ENCODE results near the gene PLPP4. TPM values are rescaled to one million over a fixed set of nuclear protein-coding genes. Genes with fewer than 3 reads are reported as not detected.

PLPP4 gene
- total and polyA plus RNA-seq, 4 donors, result 12.2 to 37.4 (median 32.9) TPM

GRCh38 chr10:120426306-120426705 is 30.7 kb upstream of the PLPP4 start:
- no peaks in the 10 kb centered on the region for H3K9me3 ChIP-seq (ENCODE audit: control insufficient read depth, insufficient read depth, low read length)
- no peaks in the 10 kb centered on the region for H3K4me1 ChIP-seq (ENCODE audit: control insufficient read depth, insufficient read depth, low read length)
- H3K4me3 ChIP-seq (ENCODE audit: low read depth, low read length), result no peak overlapping the region
- DNase-seq (ENCODE audit: low read depth in 4 of 6, low spot score in 6 of 6), result no peak
- 100% methylated on average over 1 of the region's 3 CpGs for WGBS (ENCODE audit: insufficient coverage)
- no peaks in the 10 kb centered on the region for H3K27me3 ChIP-seq (ENCODE audit: control insufficient read depth, insufficient read depth, low read length)
- no peak overlapping the region for H3K27ac ChIP-seq (ENCODE audit: low read depth, low read length)
- no peaks in the 10 kb centered on the region for H3K36me3 ChIP-seq (ENCODE audit: control insufficient read depth, insufficient read depth, low read length)

GRCh38 chr10:120428754-120429153 is 28.3 kb upstream of the PLPP4 start:
- H3K36me3 ChIP-seq (ENCODE audit: control insufficient read depth, insufficient read depth, low read length), result no peaks in the 10 kb centered on the region
- H3K27ac ChIP-seq (ENCODE audit: low read depth, low read length), result no peak overlapping the region
- no peaks in the 10 kb centered on the region for H3K4me1 ChIP-seq (ENCODE audit: control insufficient read depth, insufficient read depth, low read length)
- H3K27me3 ChIP-seq (ENCODE audit: control insufficient read depth, insufficient read depth, low read length), result no peaks in the 10 kb centered on the region
- no peak overlapping the region for H3K4me3 ChIP-seq (ENCODE audit: low read depth, low read length)
- peak in 2 of 6 donors; percentile 22 to 24 for DNase-seq (ENCODE audit: low read depth in 4 of 6, low spot score in 6 of 6)
- 34% methylated on average over 5 of the region's 5 CpGs for WGBS (ENCODE audit: insufficient coverage)
- H3K9me3 ChIP-seq (ENCODE audit: control insufficient read depth, insufficient read depth, low read length), result no peaks in the 10 kb centered on the region

GRCh38 chr10:120429395-120429794 is 27.6 kb upstream of the PLPP4 start:
- Histone ChIP-seq H3K4me1 (ENCODE audit: control insufficient read depth, insufficient read depth, low read length) (no peaks in the 10 kb centered on the region), H3K4me3 (ENCODE audit: low read depth, low read length) (no peak overlapping the region), H3K36me3 (ENCODE audit: control insufficient read depth, insufficient read depth, low read length) (no peaks in the 10 kb centered on the region), H3K27ac (ENCODE audit: low read depth, low read length) (no peak overlapping the region), H3K9me3 (ENCODE audit: control insufficient read depth, insufficient read depth, low read length) (no peaks in the 10 kb centered on the region), H3K27me3 (ENCODE audit: control insufficient read depth, insufficient read depth, low read length) (no peaks in the 10 kb centered on the region)
- peak in 2 of 6 donors; percentile 23 to 46 for DNase-seq (ENCODE audit: low read depth in 4 of 6, low spot score in 6 of 6)
- WGBS (ENCODE audit: insufficient coverage), result 32% methylated on average over 3 of the region's 5 CpGs

GRCh38 chr10:120431251-120431651 is 25.8 kb upstream of the PLPP4 start:
- peak in 2 of 6 donors; percentile 42 to 69 for DNase-seq (ENCODE audit: low read depth in 4 of 6, low spot score in 6 of 6)

GRCh38 chr10:120432209-120432608 is 24.8 kb upstream of the PLPP4 start:
- peak in 1 of 6 donors; percentile 32 for DNase-seq (ENCODE audit: low read depth in 4 of 6, low spot score in 6 of 6)
- 69% methylated on average over 3 of the region's 3 CpGs for WGBS (ENCODE audit: insufficient coverage)
- no peaks in the 10 kb centered on the region for H3K9me3 ChIP-seq (ENCODE audit: control insufficient read depth, insufficient read depth, low read length)
- no peaks in the 10 kb centered on the region for H3K36me3 ChIP-seq (ENCODE audit: control insufficient read depth, insufficient read depth, low read length)
- H3K4me1 ChIP-seq (ENCODE audit: control insufficient read depth, insufficient read depth, low read length), result no peaks in the 10 kb centered on the region
- H3K4me3 ChIP-seq (ENCODE audit: low read depth, low read length), result no peak overlapping the region
- H3K27me3 ChIP-seq (ENCODE audit: control insufficient read depth, insufficient read depth, low read length), result no peaks in the 10 kb centered on the region
- H3K27ac ChIP-seq (ENCODE audit: low read depth, low read length), result no peak overlapping the region

More at GRCh38 chr10:120431251-120431651, 25.8 kb upstream of the PLPP4 start:
- H3K27me3 ChIP-seq (ENCODE audit: control insufficient read depth, insufficient read depth, low read length), result no peaks in the 10 kb centered on the region
- no peak overlapping the region for H3K4me3 ChIP-seq (ENCODE audit: low read depth, low read length)
- H3K9me3 ChIP-seq (ENCODE audit: control insufficient read depth, insufficient read depth, low read length), result no peaks in the 10 kb centered on the region
- 73% methylated on average over 4 of the region's 8 CpGs for WGBS (ENCODE audit: insufficient coverage)
- H3K36me3 ChIP-seq (ENCODE audit: control insufficient read depth, insufficient read depth, low read length), result no peaks in the 10 kb centered on the region
- H3K27ac ChIP-seq (ENCODE audit: low read depth, low read length), result no peak overlapping the region
- H3K4me1 ChIP-seq (ENCODE audit: control insufficient read depth, insufficient read depth, low read length), result no peaks in the 10 kb centered on the region

GRCh38 chr10:120433141-120433540 is 23.9 kb upstream of the PLPP4 start:
- DNase-seq (ENCODE audit: low read depth in 4 of 6, low spot score in 6 of 6), result peak in 1 of 6 donors; percentile 14
- no peak overlapping the region for H3K27ac ChIP-seq (ENCODE audit: low read depth, low read length)
- WGBS (ENCODE audit: insufficient coverage), result 85% methylated on average over 2 of the region's 3 CpGs
- no peaks in the 10 kb centered on the region for H3K4me1 ChIP-seq (ENCODE audit: control insufficient read depth, insufficient read depth, low read length)
- no peak overlapping the region for H3K4me3 ChIP-seq (ENCODE audit: low read depth, low read length)
- H3K9me3 ChIP-seq (ENCODE audit: control insufficient read depth, insufficient read depth, low read length), result no peaks in the 10 kb centered on the region
- H3K27me3 ChIP-seq (ENCODE audit: control insufficient read depth, insufficient read depth, low read length), result no peaks in the 10 kb centered on the region
- H3K36me3 ChIP-seq (ENCODE audit: control insufficient read depth, insufficient read depth, low read length), result no peaks in the 10 kb centered on the region

GRCh38 chr10:120436439-120437112 is 20.5 kb upstream of the PLPP4 start:
- Histone ChIP-seq H3K4me3 (ENCODE audit: low read depth, low read length) (no peak overlapping the region), H3K36me3 (ENCODE audit: control insufficient read depth, insufficient read depth, low read length) (no peaks in the 10 kb centered on the region), H3K27ac (ENCODE audit: low read depth, low read length) (no peak overlapping the region), H3K4me1 (ENCODE audit: control insufficient read depth, insufficient read depth, low read length) (no peaks in the 10 kb centered on the region), H3K27me3 (ENCODE audit: control insufficient read depth, insufficient read depth, low read length) (no peaks in the 10 kb centered on the region), H3K9me3 (ENCODE audit: control insufficient read depth, insufficient read depth, low read length) (no peaks in the 10 kb centered on the region)
- WGBS (ENCODE audit: insufficient coverage), result 92% methylated on average over 5 of the region's 7 CpGs
- DNase-seq (ENCODE audit: low read depth in 4 of 6, low spot score in 6 of 6), result no peak

GRCh38 chr10:120437541-120437940 is 19.5 kb upstream of the PLPP4 start:
- DNase-seq (ENCODE audit: low read depth in 4 of 6, low spot score in 6 of 6), result no peak
- Histone ChIP-seq H3K27ac (ENCODE audit: low read depth, low read length) (no peak overlapping the region), H3K4me1 (ENCODE audit: control insufficient read depth, insufficient read depth, low read length) (no peaks in the 10 kb centered on the region), H3K36me3 (ENCODE audit: control insufficient read depth, insufficient read depth, low read length) (no peaks in the 10 kb centered on the region), H3K4me3 (ENCODE audit: low read depth, low read length) (no peak overlapping the region), H3K9me3 (ENCODE audit: control insufficient read depth, insufficient read depth, low read length) (no peaks in the 10 kb centered on the region), H3K27me3 (ENCODE audit: control insufficient read depth, insufficient read depth, low read length) (no peaks in the 10 kb centered on the region)
- WGBS (ENCODE audit: insufficient coverage), result no CpG with 5 or more reads among the region's 2 CpGs

- 92% methylated on average over 1 of the region's 3 CpGs for WGBS (ENCODE audit: insufficient coverage)
- no peak overlapping the region for H3K4me3 ChIP-seq (ENCODE audit: low read depth, low read length)
These were observed 5.1 kb upstream of the PLPP4 start for GRCh38 chr10:120451968-120452367.

GRCh38 chr10:120453319-120453718 is 3.7 kb upstream of the PLPP4 start:
- Histone ChIP-seq H3K4me3 (ENCODE audit: low read depth, low read length) (no peak overlapping the region), H3K27ac (ENCODE audit: low read depth, low read length) (no peak overlapping the region)

More at GRCh38 chr10:120451968-120452367, 5.1 kb upstream of the PLPP4 start:
- Histone ChIP-seq H3K4me1 (ENCODE audit: control insufficient read depth, insufficient read depth, low read length) (peaks cover 10% of the 10 kb centered on the region), H3K36me3 (ENCODE audit: control insufficient read depth, insufficient read depth, low read length) (no peaks in the 10 kb centered on the region), H3K27me3 (ENCODE audit: control insufficient read depth, insufficient read depth, low read length) (peaks cover 7% of the 10 kb centered on the region), H3K9me3 (ENCODE audit: control insufficient read depth, insufficient read depth, low read length) (peaks cover 1% of the 10 kb centered on the region), H3K27ac (ENCODE audit: low read depth, low read length) (no peak overlapping the region)
- no peak for DNase-seq (ENCODE audit: low read depth in 4 of 6, low spot score in 6 of 6)

More at GRCh38 chr10:120453319-120453718, 3.7 kb upstream of the PLPP4 start:
- no peaks in the 10 kb centered on the region for H3K9me3 ChIP-seq (ENCODE audit: control insufficient read depth, insufficient read depth, low read length)
- no peaks in the 10 kb centered on the region for H3K36me3 ChIP-seq (ENCODE audit: control insufficient read depth, insufficient read depth, low read length)
- DNase-seq (ENCODE audit: low read depth in 4 of 6, low spot score in 6 of 6), result no peak
- no CpG with 5 or more reads among the region's 1 CpG for WGBS (ENCODE audit: insufficient coverage)
- peaks cover 22% of the 10 kb centered on the region for H3K4me1 ChIP-seq (ENCODE audit: control insufficient read depth, insufficient read depth, low read length)
- peaks cover 17% of the 10 kb centered on the region for H3K27me3 ChIP-seq (ENCODE audit: control insufficient read depth, insufficient read depth, low read length)

Data from spinal cord (tissue), 10 donors.